ENCODE data around the gene ARHGEF10L.
"Not testable (repeated sequence)": the region's sequence is repeated elsewhere in the genome, so short reads cannot be mapped to it uniquely, and the experiment has no call there.

Gene ARHGEF10L

DNA sequence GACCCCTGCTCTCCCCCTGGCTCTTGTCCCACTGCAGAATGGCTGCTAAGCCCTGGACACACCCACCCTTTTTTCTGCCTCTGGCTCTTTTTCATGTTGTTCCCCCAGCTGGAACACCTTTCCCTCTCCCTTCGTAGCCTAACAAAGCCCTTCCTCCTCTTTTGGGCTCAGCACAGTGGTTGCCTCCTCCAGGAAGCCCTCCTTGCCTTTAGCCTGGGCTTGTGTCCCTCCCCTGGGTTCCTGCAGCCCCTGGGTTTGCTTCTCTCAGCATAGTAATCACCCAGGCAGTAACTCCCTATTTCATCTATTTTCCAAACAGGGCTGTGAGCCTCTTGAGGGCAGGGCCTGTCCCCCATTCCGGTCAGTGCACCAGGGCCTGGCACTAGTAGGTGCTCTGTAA is 195.8 kb downstream of the ARHGEF10L start:
- no peak for DNase-seq (ENCODE audit: low read depth in 2 of 2)

DNA sequence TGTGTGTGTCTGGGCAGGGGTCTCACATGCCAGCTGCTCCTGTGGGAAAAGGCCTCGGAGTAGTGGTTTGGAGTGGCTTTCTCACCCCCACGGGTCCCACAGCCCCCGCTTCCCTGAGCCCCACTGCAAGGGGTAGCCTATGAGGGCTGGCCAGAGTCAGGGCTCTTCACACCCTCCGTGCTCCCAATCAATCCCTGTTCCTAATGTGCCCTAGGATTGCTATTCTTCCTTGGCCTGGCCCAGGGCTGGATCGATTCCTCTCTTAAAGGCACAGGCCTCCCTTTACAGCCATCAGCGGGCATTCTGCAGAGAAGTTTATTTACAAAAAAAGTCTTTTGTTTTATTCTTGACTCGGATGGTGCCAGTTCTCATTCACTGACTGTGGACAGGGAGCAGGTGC is 196.3 kb downstream of the ARHGEF10L start:
- DNase-seq (ENCODE audit: low read depth in 2 of 2): no peak

DNA sequence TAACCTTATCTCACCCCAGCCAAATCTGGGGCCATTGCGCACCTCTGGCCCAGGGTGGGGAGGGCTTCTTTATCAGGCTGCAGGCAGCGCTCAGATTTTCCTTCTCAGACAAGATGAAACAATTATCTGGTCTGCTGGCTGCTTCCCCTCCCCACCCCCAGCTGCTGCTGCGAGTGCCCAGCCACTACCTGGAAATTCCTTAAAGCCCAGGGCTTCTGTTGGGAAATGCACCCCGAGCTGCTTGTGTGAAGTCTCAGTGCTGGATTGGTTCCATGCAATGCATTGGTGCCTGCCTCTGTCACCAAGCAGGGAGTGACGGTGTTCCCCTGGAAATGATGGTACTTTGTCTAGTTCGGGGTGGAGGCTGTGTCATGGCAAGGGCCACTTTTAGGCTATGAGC is 197.1 kb downstream of the ARHGEF10L start:
- no peak for DNase-seq (ENCODE audit: low read depth in 2 of 2)

- no peak for DNase-seq (ENCODE audit: low read depth in 2 of 2)
Observed at GRCh38 chr1:17739050-17739449, 199.6 kb downstream of the ARHGEF10L start.

DNA sequence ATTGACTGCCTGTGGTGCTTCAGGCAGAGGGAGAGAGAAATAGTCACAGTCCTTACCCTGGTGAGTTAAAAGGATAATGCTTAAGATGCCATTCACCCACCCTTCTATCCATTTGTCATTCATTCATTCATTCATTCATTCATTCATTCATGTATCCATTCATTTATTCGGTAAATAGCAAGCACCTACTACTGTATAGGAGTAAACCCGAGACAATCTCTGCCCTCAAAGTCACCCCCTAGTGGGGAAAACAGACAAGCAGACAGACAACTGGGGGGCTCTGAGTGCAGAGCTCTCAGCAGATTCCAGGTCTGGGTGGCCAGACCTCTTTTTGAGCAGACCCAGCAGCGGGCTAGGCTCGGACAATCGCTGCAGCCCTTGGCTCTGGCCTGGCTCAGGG is 201.6 kb downstream of the ARHGEF10L start:
- DNase-seq (ENCODE audit: low read depth in 2 of 2): no peak

DNA sequence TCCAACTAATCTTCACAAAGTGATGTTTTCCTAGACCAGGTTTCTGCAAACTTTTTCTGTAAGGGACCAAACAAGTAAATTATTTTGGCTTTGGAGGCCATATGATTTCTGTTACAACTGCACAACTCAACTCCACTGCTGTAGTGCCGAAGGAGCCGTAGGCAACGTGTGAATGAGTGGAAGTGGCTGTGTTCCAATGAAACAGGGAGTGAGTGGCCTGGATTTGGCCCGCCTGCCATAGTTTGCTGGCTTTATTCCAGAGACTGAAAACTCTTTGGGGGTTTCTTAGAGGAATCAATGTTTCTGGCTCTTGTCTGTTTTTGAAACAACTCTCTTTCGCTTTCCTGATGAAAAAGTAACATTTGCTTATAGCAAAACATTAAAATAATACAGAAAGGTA is 203.1 kb downstream of the ARHGEF10L start:
- DNase-seq (ENCODE audit: low read depth in 2 of 2): no peak

- no peak for DNase-seq (ENCODE audit: low read depth in 2 of 2)
Observed at GRCh38 chr1:17743008-17743647, 203.6 kb downstream of the ARHGEF10L start.

DNA sequence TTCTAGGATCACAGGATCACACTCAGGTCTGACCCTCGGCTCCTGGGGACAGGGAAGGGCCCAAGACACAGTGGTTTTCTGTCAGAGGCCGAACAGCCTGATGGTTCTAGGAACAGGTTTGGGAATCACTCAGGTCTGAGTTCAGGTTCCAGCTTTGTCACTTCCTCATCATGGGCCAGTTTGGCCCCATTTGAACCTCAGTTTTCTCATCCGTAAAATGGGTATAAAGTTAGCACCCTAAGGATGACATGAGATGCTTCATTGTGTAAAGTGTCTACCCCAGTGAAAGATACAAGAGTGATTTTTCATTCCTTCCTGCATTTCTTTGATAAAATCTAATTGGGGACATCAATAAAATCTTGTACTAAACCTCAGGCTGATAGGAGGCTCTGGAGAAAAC is 204.4 kb downstream of the ARHGEF10L start:
- DNase-seq (ENCODE audit: low read depth in 2 of 2): no peak

- DNase-seq (ENCODE audit: low read depth in 2 of 2): no peak
Observed at GRCh38 chr1:17744666-17745478, 205.4 kb downstream of the ARHGEF10L start.

- DNase-seq (ENCODE audit: low read depth in 2 of 2): no peak
Observed at GRCh38 chr1:17745479-17745955, 206.0 kb downstream of the ARHGEF10L start.

DNA sequence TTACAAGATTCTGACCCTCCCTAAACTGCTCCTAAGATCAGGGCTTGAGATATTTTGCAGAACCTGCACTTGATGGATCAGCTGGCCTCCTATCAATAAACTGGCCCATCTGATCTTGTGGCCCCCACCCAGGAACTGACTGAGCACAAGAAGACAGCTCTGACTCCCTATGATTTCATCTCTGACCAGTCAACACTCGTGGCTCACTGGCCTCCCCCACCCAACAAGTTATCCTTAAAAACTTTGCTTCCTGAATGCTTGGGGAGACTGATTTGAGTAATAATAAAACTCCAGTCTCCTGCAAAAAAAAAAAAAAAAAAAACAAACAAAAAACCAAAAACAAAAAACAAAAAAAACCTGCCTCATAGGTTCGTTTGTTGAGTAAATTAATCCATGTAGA is 206.8 kb downstream of the ARHGEF10L start:
- not testable (repeated sequence) for DNase-seq (ENCODE audit: low read depth in 2 of 2)

- DNase-seq (ENCODE audit: low read depth in 2 of 2): no peak
Observed at GRCh38 chr1:17746920-17747319, 207.4 kb downstream of the ARHGEF10L start.

All from stimulated activated CD8-positive, alpha-beta memory T cell treated with anti-CD3 and anti-CD28 coated beads, Interleukin-15, amount 100 ng/mL, for 48 hours (primary cell).